CD14-positive monocyte (primary cell): Measurements from ENCODE around the gene SLC35A2. TPM values are rescaled to one million over a fixed set of nuclear protein-coding genes. Genes with fewer than 3 reads are reported as not detected.

Source experiments
- DNase-seq, 3 donors: peaks; one replicate each; pipeline ENCODE4 v3.0.0-alpha.2; 2011 to 2022
- H2AFZ ChIP-seq: 2 replicates; pipeline ENCODE4 v1.6.0; 2012; ENCODE audit warnings: mild to moderate bottlenecking, low read depth, low read length, inconsistent platforms; ENCODE audit not compliant: insufficient read depth, poor library complexity, severe bottlenecking
- H3K27ac ChIP-seq, 2 donors: 1 replicate in 1 of 2; 2 replicates in 1 of 2; pipeline ENCODE4 v1.5.1; 2012 to 2013; ENCODE audit warnings: low read length in 2 of 2, control low read depth in 1 of 2, inconsistent platforms in 1 of 2, low read depth in 1 of 2, mild to moderate bottlenecking in 1 of 2
- H3K27me3 ChIP-seq, 2 donors: one replicate each; pipeline versions ENCODE4 v1.6.0 to v1.6.1; 2011 to 2013; ENCODE audit warnings: low read length in 2 of 2; ENCODE audit not compliant: control insufficient read depth in 2 of 2, insufficient read depth in 2 of 2
- H3K36me3 ChIP-seq, 2 donors: replicated peaks in 1 of 2; 1 replicate in 1 of 2; 2 replicates in 1 of 2; pipeline versions ENCODE4 v1.5.1 to v1.6.1; 2012 to 2013; ENCODE audit warnings: low read length in 2 of 2, control low read depth in 1 of 2, inconsistent platforms in 1 of 2, mild to moderate bottlenecking in 1 of 2; ENCODE audit not compliant: insufficient read depth in 2 of 2, control insufficient read depth in 1 of 2
- H3K4me1 ChIP-seq, 2 donors: 1 replicate in 1 of 2; 2 replicates in 1 of 2; pipeline versions ENCODE4 v1.5.1 to v1.6.1; 2012 to 2013; ENCODE audit warnings: low read length in 2 of 2, control low read depth in 1 of 2, inconsistent platforms in 1 of 2, mild to moderate bottlenecking in 1 of 2, moderate library complexity in 1 of 2; ENCODE audit not compliant: insufficient read depth in 2 of 2, control insufficient read depth in 1 of 2
- H3K4me2 ChIP-seq: replicated peaks from 2 replicates; pipeline ENCODE3; 2012; ENCODE audit warnings: low read length, moderate library complexity, mild to moderate bottlenecking; ENCODE audit not compliant: poor library complexity, severe bottlenecking; ENCODE audit errors: extremely low read depth
- H3K4me3 ChIP-seq, 3 experiments: fragments of 200-600 bp in 1 of 3; sonication (generic) in 1 of 3; replicated peaks in 1 of 3; 1 replicate in 2 of 3; 2 replicates in 1 of 3; pipeline ENCODE4 v1.5.1; 2011 to 2013; ENCODE audit warnings: low read length in 3 of 3, mild to moderate bottlenecking in 3 of 3, control low read depth in 2 of 3, low read depth in 2 of 3, inconsistent platforms in 1 of 3, moderate library complexity in 1 of 3
- H3K79me2 ChIP-seq: 2 replicates; pipeline ENCODE4 v1.6.0; 2012; ENCODE audit warnings: mild to moderate bottlenecking, control low read depth, inconsistent platforms, low read length, moderate library complexity; ENCODE audit not compliant: insufficient read depth
- H3K9ac ChIP-seq: 2 replicates; pipeline ENCODE4 v1.6.0; 2017; ENCODE audit warnings: low read length, mild to moderate bottlenecking; ENCODE audit not compliant: insufficient read depth, poor library complexity, severe bottlenecking
- H3K9me3 ChIP-seq, 2 donors: replicated peaks in 1 of 2; 1 replicate in 1 of 2; 2 replicates in 1 of 2; pipeline versions ENCODE4 v1.5.1 to v1.6.1; 2012 to 2013; ENCODE audit warnings: low read length in 2 of 2, control low read depth in 1 of 2; ENCODE audit not compliant: control insufficient read depth in 1 of 2, insufficient read depth in 1 of 2
- H4K20me1 ChIP-seq: 2 replicates; pipeline ENCODE4 v1.6.0; 2012; ENCODE audit warnings: mild to moderate bottlenecking, low read length, control low read depth, moderate library complexity; ENCODE audit not compliant: insufficient read depth
- H3K27ac Mint-ChIP-seq, 7 donors: one replicate each; pipeline ENCODE4 v1.8.0; 2020; ENCODE audit warnings: mild to moderate bottlenecking in 7 of 7, mixed read lengths in 7 of 7, moderate library complexity in 6 of 7, inconsistent platforms in 2 of 7
- H3K27me3 Mint-ChIP-seq, 3 donors: one replicate each; pipeline ENCODE4 v1.8.0; 2021 to 2022; ENCODE audit warnings: low read depth in 3 of 3, mild to moderate bottlenecking in 3 of 3, mixed read lengths in 3 of 3, moderate library complexity in 3 of 3, inconsistent platforms in 1 of 3
- H3K36me3 Mint-ChIP-seq, 2 donors: one replicate each; pipeline ENCODE4 v1.8.0; 2020; ENCODE audit warnings: mixed read lengths in 2 of 2, inconsistent platforms in 1 of 2, mild to moderate bottlenecking in 1 of 2
- H3K4me1 Mint-ChIP-seq: one replicate; pipeline ENCODE4 v1.8.0; 2020; ENCODE audit warnings: mild to moderate bottlenecking, mixed read lengths
- H3K4me3 Mint-ChIP-seq, 2 donors: one replicate each; pipeline ENCODE4 v1.8.0; 2020; ENCODE audit warnings: mild to moderate bottlenecking in 2 of 2, mixed read lengths in 2 of 2, moderate library complexity in 1 of 2
- H3K9me3 Mint-ChIP-seq, 7 donors: one replicate each; pipeline ENCODE4 v1.8.0; 2020 to 2022; ENCODE audit warnings: mixed read lengths in 7 of 7, mild to moderate bottlenecking in 6 of 7, moderate library complexity in 6 of 7, inconsistent platforms in 2 of 7
- CTCF ChIP-seq: fragments of 200-600 bp; IDR thresholded peaks from one replicate; pipeline ENCODE4 v1.8.0; 2022; ENCODE audit warnings: antibody characterized with exemption, mild to moderate bottlenecking
- WGBS: methylation state at CpG from one replicate; pipeline ENCODE4 v1.1.5; 2013; ENCODE audit warnings: missing lambda C conversion rate; ENCODE audit not compliant: insufficient coverage; 5-methylcytosine and 5-hydroxymethylcytosine counted together
- intact Hi-C, 2 donors: fragments of 100-400 bp; cut with micrococcal nuclease; formaldehyde crosslinking; loops; one replicate each; pipeline versions ENCODE4 v1.15.0 to v1.15.1; 2023
- polyA plus RNA-seq, 3 donors: library from polyadenylated mRNA; depleted of rRNA in 1 of 3; unstranded in 2 of 3; stranded (reverse) in 1 of 3; fragments of 300-500 nt in 2 of 3; fragments of >200 nt in 1 of 3; fragmentation: Illumina TruSeq in 2 of 3; gene quantifications; 1 replicate in 2 of 3; 2 replicates in 1 of 3; pipeline ENCODE4 v1.2.3, GENCODE V29; 2012 to 2021

SLC35A2 gene
- polyA plus RNA-seq, 3 donors = 14.3 to 21.6 (median 18.4) TPM

DNA sequence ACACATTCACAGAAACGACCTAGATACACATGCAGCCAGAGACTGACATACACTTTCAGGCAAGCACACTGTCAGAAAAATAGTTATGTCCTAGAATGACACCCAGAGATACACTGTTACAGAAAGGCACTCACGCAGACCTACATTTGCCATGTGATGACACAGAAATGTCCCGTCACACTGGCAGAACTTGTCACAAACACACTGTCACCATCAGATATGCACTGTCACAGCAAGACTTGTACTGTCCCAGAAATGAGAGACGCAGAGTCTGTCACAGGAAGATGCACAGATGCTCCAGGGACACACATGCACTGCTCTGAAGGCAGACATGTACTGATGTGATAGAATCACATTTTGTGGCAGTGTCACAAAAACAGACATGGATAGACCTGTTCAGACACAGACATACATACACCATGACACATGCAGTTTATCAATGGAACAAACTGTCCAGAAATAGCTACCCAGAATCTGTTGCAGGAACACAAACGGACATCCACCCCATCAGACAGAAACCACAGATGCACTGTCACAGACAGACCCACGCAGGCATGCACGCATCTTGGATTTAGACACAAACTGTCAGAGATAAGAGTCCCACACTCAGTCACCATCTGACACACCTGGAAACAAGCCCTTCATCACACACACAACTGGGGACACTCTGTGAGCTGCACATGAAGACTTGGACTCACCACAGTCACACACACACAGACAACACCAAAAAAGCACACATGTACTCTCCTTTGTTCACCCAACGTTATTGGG lies 8.7 kb upstream of the SLC35A2 start:
- Mint-ChIP-seq H3K4me1 (peaks cover 26% of the 10 kb centered on the region), H3K27me3 (peaks cover 0 to 12% (median 0%) of the 10 kb centered on the region in 3 donors), H3K4me3 (peak overlapping the region; percentile 79 to 86), H3K36me3 (peaks cover 23 to 34% of the 10 kb centered on the region in 2 donors), H3K27ac (peak overlapping the region in 5 of 7 donors; percentile 88 to 94 (median 89)), H3K9me3 (peaks cover 0 to 9% (median 2%) of the 10 kb centered on the region in 7 donors)
- Histone ChIP-seq H3K4me1 (peaks cover 24 to 27% of the 10 kb centered on the region in 2 donors), H3K27me3 (no peaks in the 10 kb centered on the region), H3K36me3 (peaks cover 19 to 33% of the 10 kb centered on the region in 2 donors), H3K9me3 (no peaks in the 10 kb centered on the region), H2AFZ (no peak overlapping the region), H3K27ac (no peak overlapping the region), H3K4me3 (no peak overlapping the region), H3K9ac (no peak overlapping the region), H4K20me1 (no peaks in the 10 kb centered on the region), H3K4me2 (peak overlapping the region; percentile 86), H3K79me2 (peaks cover 10% of the 10 kb centered on the region)
- TF ChIP-seq CTCF = no peak
- intact Hi-C loops = loop anchor here (5.0 to 10.0 kb wide), 3 partner anchors 37 to 235 kb away; partner anchors contain the start of genes OTUD5 (in 1 of the 2), TFE3 (in 1 of the 2) and WAS (in 1 of the 2)
- WGBS = 6% methylated on average over 4 of the region's 8 CpGs
- DNase-seq = peak in 1 of 3 donors; percentile 26

DNA sequence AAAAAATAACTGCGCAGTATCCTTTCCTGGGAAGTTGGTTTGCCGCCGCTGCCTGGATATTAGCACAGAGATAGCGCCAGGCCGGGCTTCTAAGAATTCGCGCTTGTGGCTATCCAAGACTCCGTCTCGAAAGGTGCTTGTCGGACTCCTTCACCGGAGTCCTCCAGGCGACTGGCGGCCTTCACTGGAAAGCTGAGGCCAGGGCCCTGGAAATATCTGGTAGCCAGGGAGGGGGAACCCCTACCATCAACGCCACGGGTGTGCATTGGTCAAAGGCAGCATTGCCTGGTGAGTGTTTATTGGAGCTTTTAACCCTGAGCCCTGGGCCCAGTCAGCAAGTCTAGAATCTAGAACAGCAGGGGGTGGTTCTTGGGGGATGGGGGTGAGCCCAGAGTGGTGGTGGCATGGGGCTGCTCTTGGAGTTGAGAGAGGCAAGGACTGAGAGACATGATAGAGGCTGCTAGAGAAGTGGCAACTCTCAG lies 8.0 kb upstream of the SLC35A2 start:
- peaks cover 10% of the 10 kb centered on the region for H3K79me2 ChIP-seq
- H3K27me3 ChIP-seq = no peaks in the 10 kb centered on the region
- peaks cover 0 to 9% (median 2%) of the 10 kb centered on the region in 7 donors for H3K9me3 Mint-ChIP-seq
- H3K4me1 ChIP-seq = peaks cover 24 to 27% of the 10 kb centered on the region in 2 donors
- peak overlapping the region; percentile 86 for H3K4me2 ChIP-seq
- intact Hi-C loops = loop anchor here (5.0 to 10.0 kb wide), 3 partner anchors 38 to 235 kb away; partner anchors contain the start of genes OTUD5 (in 1 of the 2), TFE3 (in 1 of the 2) and WAS (in 1 of the 2)
- peaks cover 28 to 35% of the 10 kb centered on the region in 2 donors for H3K36me3 Mint-ChIP-seq
- peak overlapping the region; percentile 79 to 86 for H3K4me3 Mint-ChIP-seq
- H3K4me1 Mint-ChIP-seq = peaks cover 26% of the 10 kb centered on the region
- H3K9me3 ChIP-seq = no peaks in the 10 kb centered on the region
- peak in 2 of 3 donors; percentile 1 to 35 for DNase-seq
- peak overlapping the region; percentile 88 to 94 (median 90) for H3K27ac Mint-ChIP-seq
- peak overlapping the region; percentile 13 to 78 (median 68) for H3K4me3 ChIP-seq
- peaks cover 20 to 35% of the 10 kb centered on the region in 2 donors for H3K36me3 ChIP-seq
- 0% methylated on average over 4 of the region's 15 CpGs for WGBS
- peaks cover 0 to 12% (median 0%) of the 10 kb centered on the region in 3 donors for H3K27me3 Mint-ChIP-seq
- H3K9ac ChIP-seq = peak overlapping the region; percentile 63
- no peak for TF ChIP-seq CTCF
- peak overlapping the region; percentile 59 for H3K27ac ChIP-seq
- H4K20me1 ChIP-seq = no peaks in the 10 kb centered on the region
- peak overlapping the region; percentile 49 for H2AFZ ChIP-seq
